GM18951 (cell line): Measurements from ENCODE around the gene ZC3H7B.

Source experiments
- POLR2A ChIP-seq: IDR thresholded peaks from 4 replicates; pipeline ENCODE4 v1.6.1; 2011; ENCODE audit warnings: mild to moderate bottlenecking; ENCODE audit not compliant: insufficient read length, insufficient read depth; ENCODE audit errors: extremely low read depth
- in situ Hi-C: fragments of 300-500 bp; cut with MboI; formaldehyde crosslinking; loops from one replicate; pipeline ENCODE4 v1.12.0; 2022; ENCODE audit warnings: low sequenced_read_pairs, mixed read lengths, inconsistent platforms; ENCODE audit not compliant: unreplicated experiment

ZC3H7B gene

DNA sequence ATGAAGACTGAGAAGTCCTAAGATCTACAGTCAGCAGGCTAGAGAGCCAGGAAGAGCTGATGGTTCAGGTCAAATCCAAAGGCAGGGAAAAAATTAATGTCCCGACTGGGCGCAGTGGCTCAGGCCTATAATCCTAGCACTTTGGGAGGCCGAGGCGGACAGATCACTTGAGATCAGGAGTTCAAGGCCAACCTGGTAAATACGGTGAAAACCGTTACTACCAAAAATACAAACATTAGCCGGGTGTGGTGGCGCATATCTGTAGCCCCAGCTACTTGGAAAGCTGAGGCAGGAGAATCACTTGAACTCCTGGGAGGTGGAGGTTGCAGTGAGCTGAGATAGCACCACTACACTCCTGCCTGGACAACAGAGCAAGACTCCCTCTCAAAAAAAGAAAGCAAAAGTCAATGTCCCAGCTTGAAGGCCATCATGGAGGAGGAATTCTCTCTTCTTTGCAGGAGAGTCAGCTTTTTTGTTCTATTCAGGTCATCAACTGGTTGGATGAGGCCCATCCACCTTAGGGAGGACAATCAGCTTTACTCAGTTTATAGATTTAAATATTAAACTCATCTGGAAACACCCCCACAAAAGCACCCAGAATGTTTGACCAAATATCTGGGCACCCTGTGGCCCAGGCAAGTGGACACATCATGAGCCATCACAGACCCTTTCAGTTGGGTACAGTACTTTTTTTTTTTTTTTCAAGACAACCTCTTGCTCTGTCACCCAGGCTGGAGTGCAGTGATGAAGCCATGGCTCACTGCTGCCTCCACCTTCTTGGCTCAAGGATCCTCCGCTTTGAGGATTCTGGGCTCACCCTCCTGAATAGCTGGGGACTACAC lies 4.3 kb upstream of the ZC3H7B start:
- TF ChIP-seq POLR2A, result no peak
- in situ Hi-C loops, result no loop called here

GRCh38 chr22:41300661-41301060 lies 664 bp upstream of the ZC3H7B start:
- TF ChIP-seq POLR2A, result no peak
- in situ Hi-C loops, result no loop called here

GRCh38 chr22:41302021-41302767 lies 869 bp downstream of the ZC3H7B start:
- in situ Hi-C loops, result no loop called here
- TF ChIP-seq POLR2A, result no peak

DNA sequence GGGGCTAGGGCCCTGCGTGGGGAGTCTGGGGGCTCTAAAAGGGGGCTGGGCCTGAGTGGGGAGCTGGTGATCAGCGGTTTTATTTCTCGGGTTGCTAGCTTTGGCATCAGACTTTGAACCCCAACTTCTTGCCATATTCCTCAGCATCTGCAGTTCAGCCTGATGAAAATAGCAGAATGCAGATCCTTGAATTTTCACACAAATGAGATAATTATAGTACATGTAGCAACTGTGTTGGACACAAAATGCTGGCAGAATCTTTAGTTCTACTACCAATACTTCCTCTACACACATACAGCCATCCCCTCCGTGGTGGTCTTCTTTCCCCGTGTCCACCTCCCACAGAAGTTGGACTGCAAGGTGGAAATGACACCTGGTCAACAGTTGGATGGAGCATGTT lies 1.5 kb downstream of the ZC3H7B start:
- in situ Hi-C loops, result no loop called here
- TF ChIP-seq POLR2A, result no peak

GRCh38 chr22:41305646-41306045 lies 4.3 kb downstream of the ZC3H7B start:
- in situ Hi-C loops, result no loop called here
- no peak for TF ChIP-seq POLR2A

GRCh38 chr22:41308054-41308453 lies 6.7 kb downstream of the ZC3H7B start:
- TF ChIP-seq POLR2A, result no peak
- in situ Hi-C loops, result no loop called here

- no peak for TF ChIP-seq POLR2A
- in situ Hi-C loops, result no loop called here
Observed at GRCh38 chr22:41308544-41308947, 7.2 kb downstream of the ZC3H7B start.

GRCh38 chr22:41310336-41310735 lies 9.0 kb downstream of the ZC3H7B start:
- in situ Hi-C loops, result no loop called here
- TF ChIP-seq POLR2A, result no peak

DNA sequence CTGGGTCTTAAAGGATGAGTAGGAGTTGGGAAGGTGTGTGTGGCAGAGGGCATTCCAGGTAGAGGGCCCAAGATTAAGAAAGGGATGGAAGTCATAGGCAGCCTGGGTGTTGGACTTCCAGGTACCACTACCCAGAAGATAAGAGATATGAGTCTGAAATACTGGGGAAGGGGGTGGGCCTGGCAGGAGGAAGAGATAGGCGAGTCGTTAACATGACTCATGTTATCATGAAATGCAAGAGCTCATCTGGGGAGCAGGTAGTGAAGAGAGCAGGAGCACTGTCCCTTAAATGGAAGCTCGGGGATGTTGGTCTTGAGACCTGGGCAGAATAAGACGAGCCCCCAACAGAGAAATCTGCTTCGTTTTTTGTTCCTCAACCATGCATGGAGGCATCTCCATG lies 10.2 kb downstream of the ZC3H7B start:
- TF ChIP-seq POLR2A, result no peak
- in situ Hi-C loops, result no loop called here

DNA sequence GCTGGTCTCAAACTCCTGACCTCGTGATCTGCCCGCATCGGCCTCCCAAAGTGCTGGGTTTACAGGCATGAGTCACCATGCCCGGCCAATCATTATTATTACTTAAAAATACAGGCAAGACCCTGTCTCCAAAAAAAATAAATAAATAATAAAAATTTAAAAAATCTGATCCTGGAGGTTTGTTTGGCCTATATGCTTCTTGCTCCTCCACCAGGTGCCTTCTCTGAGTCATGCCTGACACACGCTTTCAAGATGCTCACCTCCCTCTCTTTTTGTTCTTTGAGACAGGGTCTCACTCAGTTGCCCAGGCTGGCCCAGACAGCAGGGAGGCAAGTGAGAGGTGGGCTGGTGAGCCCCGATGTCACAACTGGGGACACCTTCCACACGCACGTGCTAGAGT lies 13.5 kb downstream of the ZC3H7B start:
- TF ChIP-seq POLR2A, result no peak
- in situ Hi-C loops, result no loop called here

GRCh38 chr22:41315586-41315985 lies 14.3 kb downstream of the ZC3H7B start:
- in situ Hi-C loops, result no loop called here

GRCh38 chr22:41320416-41321240 lies 19.3 kb downstream of the ZC3H7B start:
- TF ChIP-seq POLR2A, result no peak
- in situ Hi-C loops, result no loop called here

More at GRCh38 chr22:41315586-41315985, 14.3 kb downstream of the ZC3H7B start:
- TF ChIP-seq POLR2A, result no peak
